Measurements from ENCODE around the gene GJD3. TPM values are rescaled to one million over a fixed set of nuclear protein-coding genes. Genes with fewer than 3 reads are reported as not detected.
A peak's percentile ranks its signal among the peaks of the same experiment; 100 is the strongest.

GJD3 gene
- total RNA-seq, 4 donors from 2014 or later: 0.98 to 1.2 TPM; not detected in 2

DNA sequence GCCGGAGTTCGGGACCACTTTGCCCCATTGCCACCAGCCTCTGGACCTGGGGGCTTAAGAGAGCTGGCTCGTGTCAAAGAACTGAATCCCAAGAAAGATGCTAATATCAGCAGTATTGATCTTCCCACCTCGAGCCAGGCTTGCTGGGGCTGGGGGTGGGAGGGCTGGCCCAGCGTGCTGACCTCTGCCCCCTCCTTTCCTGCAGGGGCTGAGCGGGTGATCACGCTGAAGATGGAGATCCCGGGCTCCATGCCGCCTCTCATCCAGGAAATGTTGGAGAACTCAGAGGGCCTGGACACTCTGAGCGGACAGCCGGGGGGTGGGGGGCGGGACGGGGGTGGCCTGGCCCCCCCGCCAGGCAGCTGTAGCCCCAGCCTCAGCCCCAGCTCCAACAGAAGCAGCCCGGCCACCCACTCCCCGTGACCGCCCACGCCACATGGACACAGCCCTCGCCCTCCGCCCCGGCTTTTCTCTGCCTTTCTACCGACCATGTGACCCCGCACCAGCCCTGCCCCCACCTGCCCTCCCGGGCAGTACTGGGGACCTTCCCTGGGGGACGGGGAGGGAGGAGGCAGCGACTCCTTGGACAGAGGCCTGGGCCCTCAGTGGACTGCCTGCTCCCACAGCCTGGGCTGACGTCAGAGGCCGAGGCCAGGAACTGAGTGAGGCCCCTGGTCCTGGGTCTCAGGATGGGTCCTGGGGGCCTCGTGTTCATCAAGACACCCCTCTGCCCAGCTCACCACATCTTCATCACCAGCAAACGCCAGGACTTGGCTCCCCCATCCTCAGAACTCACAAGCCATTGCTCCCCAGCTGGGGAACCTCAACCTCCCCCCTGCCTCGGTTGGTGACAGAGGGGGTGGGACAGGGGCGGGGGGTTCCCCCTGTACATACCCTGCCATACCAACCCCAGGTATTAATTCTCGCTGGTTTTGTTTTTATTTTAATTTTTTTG, 8.5 kb downstream of the GJD3 start:
- ATAC-seq (no peak), DNase-seq (peak in 1 of 2 donors; percentile 47)
- H3K9me3 ChIP-seq: no peaks in the 10 kb centered on the region
- H3K27ac ChIP-seq: peak overlapping the region; percentile 33 to 69 (median 51)
- intact Hi-C loops (cut with DNase I; ENCODE audit: low total_unique reads) (loop anchor here (1.0 to 10.0 kb wide), 3 partner anchors 41 to 151 kb away; no protein-coding TSS in a partner anchor), in situ Hi-C loops (cut with MboI; ENCODE audit: low sequenced_read_pairs in 4 of 4) (loop anchor here in 3 of 4 donors (5.0 to 25.0 kb wide), 4 partner anchors 54 to 151 kb away; partner anchors contain the start of gene WIPF2 (in 1 of the 3))
- peaks cover 0 to 45% of the 10 kb centered on the region in 2 donors for H3K36me3 ChIP-seq
- TF ChIP-seq POLR2A (IDR thresholded peaks at IDR 0.05): no peak
- TF ChIP-seq, protein P1, sequence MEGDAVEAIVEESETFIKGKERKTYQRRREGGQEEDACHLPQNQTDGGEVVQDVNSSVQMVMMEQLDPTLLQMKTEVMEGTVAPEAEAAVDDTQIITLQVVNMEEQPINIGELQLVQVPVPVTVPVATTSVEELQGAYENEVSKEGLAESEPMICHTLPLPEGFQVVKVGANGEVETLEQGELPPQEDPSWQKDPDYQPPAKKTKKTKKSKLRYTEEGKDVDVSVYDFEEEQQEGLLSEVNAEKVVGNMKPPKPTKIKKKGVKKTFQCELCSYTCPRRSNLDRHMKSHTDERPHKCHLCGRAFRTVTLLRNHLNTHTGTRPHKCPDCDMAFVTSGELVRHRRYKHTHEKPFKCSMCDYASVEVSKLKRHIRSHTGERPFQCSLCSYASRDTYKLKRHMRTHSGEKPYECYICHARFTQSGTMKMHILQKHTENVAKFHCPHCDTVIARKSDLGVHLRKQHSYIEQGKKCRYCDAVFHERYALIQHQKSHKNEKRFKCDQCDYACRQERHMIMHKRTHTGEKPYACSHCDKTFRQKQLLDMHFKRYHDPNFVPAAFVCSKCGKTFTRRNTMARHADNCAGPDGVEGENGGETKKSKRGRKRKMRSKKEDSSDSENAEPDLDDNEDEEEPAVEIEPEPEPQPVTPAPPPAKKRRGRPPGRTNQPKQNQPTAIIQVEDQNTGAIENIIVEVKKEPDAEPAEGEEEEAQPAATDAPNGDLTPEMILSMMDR (IDR thresholded peaks at IDR 0.05 in 4 of 5, conservative IDR thresholded peaks at IDR 0.05 in 1 of 5): no peak
- H3K4me3 ChIP-seq: no peak overlapping the region
- H3K4me1 ChIP-seq: peaks cover 10 to 12% of the 10 kb centered on the region in 2 donors
- no peaks in the 10 kb centered on the region for H3K27me3 ChIP-seq

DNA sequence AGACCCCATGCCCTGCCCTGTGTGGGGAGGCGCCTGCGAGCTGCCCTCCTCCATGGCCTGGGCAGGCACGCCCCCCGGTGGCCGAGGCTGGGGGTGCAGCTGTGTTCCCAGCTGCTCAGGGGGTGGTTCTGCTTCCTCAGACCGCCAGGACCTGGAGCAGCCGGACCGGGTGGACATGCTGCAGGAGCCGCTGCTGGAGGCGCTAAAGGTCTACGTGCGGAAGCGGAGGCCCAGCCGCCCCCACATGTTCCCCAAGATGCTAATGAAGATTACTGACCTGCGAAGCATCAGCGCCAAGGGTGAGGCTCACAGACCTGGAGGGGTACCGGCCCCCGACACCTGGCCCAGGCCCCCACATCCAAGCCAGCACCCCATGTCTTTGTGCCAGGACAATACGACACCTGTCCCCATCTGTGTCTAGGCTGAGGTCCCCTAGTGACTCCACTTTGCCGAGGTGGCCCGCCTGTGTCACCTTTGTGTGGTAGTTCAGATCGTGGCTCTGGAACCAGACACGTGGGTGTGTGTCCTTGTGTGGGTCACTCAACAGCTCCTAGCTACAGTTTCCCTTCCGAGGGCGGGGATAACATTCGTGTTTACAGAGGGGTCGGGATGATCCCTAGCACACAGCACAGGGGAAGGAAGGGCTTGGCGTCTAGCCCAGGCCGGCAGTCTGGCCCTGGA, 9.3 kb downstream of the GJD3 start:
- no peaks in the 10 kb centered on the region for H3K27me3 ChIP-seq
- no peak for TF ChIP-seq POLR2A (IDR thresholded peaks at IDR 0.05)
- TF ChIP-seq, protein P1 (IDR thresholded peaks at IDR 0.05 in 4 of 5, conservative IDR thresholded peaks at IDR 0.05 in 1 of 5): peak; percentile 97 to 99 (median 99)
- DNase-seq: peak; percentile 50 to 74
- in situ Hi-C loops (cut with MboI; ENCODE audit: low sequenced_read_pairs in 4 of 4) (loop anchor here in 3 of 4 donors (5.0 to 25.0 kb wide), 4 partner anchors 53 to 150 kb away; partner anchors contain the start of gene WIPF2 (in 1 of the 3)), intact Hi-C loops (cut with DNase I; ENCODE audit: low total_unique reads) (loop anchor here (1.0 to 10.0 kb wide), 3 partner anchors 42 to 150 kb away; no protein-coding TSS in a partner anchor)
- ATAC-seq: peak; percentile 48 to 55
- H3K4me1 ChIP-seq: peaks cover 17 to 20% of the 10 kb centered on the region in 2 donors
- H3K4me3 ChIP-seq: no peak overlapping the region
- H3K27ac ChIP-seq: peak overlapping the region; percentile 33 to 69 (median 51)
- peaks cover 0 to 45% of the 10 kb centered on the region in 2 donors for H3K36me3 ChIP-seq
- no peaks in the 10 kb centered on the region for H3K9me3 ChIP-seq

DNA sequence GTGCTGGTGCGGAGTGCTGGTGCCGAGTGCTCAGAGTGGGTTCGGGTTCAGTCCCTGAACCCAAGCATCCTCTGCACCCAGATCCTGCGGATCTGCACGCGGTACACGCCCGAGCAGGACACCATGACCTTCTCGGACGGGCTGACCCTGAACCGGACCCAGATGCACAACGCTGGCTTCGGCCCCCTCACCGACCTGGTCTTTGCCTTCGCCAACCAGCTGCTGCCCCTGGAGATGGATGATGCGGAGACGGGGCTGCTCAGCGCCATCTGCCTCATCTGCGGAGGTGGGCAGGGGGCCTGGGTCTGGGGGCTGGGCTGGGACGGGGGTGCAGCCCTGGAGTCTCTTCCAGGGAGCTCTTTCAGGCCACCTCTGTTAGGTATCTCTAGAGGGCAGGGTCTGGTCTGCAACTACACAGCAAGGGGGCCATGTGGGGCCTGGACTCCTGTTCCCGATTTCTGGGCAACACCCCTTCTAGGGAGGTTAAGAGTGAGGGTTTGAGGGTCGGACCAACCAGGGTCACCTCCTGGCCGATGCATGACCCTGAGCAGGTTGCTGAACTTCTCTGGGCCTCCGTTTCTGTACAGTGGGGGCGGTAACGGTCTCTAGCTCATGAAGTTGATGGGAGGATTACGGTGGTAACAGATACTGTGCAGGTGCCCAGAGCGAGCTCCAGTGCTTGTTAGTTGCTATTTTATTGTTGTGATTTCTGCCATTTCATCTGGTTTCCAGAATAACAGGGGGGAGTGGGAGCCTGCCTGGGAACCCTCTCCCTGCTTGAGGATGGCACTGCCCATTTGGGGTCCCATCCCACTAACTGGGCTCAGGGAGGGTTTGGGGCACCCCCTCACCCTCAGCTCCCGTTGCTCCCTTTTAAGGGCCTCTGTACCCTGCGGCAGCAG, 10.1 kb downstream of the GJD3 start:
- H3K4me3 ChIP-seq: no peak overlapping the region
- TF ChIP-seq POLR2A (IDR thresholded peaks at IDR 0.05): no peak
- TF ChIP-seq, protein P1 (IDR thresholded peaks at IDR 0.05 in 4 of 5, conservative IDR thresholded peaks at IDR 0.05 in 1 of 5): no peak
- no peak for DNase-seq
- in situ Hi-C loops (cut with MboI; ENCODE audit: low sequenced_read_pairs in 4 of 4): loop anchor here (5.0 to 25.0 kb wide), 4 partner anchors 52 to 150 kb away; partner anchors contain the start of gene WIPF2 (in 1 of the 4)
- intact Hi-C loops (cut with DNase I; ENCODE audit: low total_unique reads): loop anchor here (1.0 to 10.0 kb wide), 4 partner anchors 43 to 158 kb away; no protein-coding TSS in a partner anchor
- no peak for ATAC-seq
- H3K9me3 ChIP-seq: no peaks in the 10 kb centered on the region
- H3K4me1 ChIP-seq: peaks cover 25 to 28% of the 10 kb centered on the region in 2 donors
- H3K27ac ChIP-seq: peak overlapping the region; percentile 33 to 69 (median 51)
- peaks cover 0 to 45% of the 10 kb centered on the region in 2 donors for H3K36me3 ChIP-seq
- no peaks in the 10 kb centered on the region for H3K27me3 ChIP-seq
